Stimulated activated CD4-positive, alpha-beta T cell treated with anti-CD3 and anti-CD28 coated beads, Interleukin-15, amount 100 ng/mL, for 24 hours (primary cell): ENCODE results near the gene HIP1.
"Not testable (repeated sequence)": the region's sequence is repeated elsewhere in the genome, so short reads cannot be mapped to it uniquely, and the experiment has no call there.

Experiments used
- DNase-seq: peaks from one replicate; pipeline ENCODE4 v3.0.0-alpha.2; 2020

The HIP1 gene

GRCh38 chr7:75639071-75639885, 99.5 kb downstream of the HIP1 start:
- peak; percentile 48 for DNase-seq

- no peak for DNase-seq
These were observed 100.1 kb downstream of the HIP1 start for GRCh38 chr7:75638594-75639070.

GRCh38 chr7:75637854-75638593, 100.7 kb downstream of the HIP1 start:
- DNase-seq: no peak

DNA sequence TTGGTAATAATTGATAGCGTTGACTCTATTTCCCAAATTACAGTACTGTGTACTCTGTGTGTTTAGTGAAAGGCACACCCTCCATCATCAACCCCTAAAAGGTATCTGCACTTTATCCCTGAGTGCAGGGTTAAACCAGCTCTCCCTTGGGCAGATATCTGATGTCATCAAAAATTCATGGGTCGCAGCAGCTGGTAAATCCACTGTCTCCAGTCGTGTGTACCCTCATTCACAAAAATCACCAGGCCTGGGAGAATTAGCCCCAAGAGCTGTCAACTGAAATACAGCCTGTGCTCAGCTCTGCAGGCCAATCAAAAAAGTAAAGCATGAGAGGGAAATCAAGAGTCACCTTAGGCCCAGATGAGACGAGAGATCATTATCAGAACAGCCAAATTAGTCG, 103.7 kb downstream of the HIP1 start:
- DNase-seq: no peak

DNA sequence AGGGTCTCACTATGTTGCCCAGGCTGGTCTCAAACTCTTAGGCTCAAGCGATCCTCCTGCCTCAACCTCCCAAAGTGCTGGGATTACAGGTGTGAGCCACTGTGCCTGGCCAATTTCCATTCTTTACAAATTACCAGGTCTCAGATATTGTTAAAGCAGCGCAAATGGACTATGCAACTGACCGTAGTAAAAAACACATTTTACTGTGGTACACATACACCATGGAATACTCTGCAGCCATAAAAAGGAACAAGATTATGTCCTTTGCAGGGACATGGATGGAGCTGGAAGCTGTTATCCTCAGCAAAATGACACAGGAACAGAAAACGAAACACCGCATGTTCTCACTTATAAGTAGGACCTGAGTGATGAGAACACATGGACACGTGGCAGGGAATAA, 106.2 kb downstream of the HIP1 start:
- DNase-seq: not testable (repeated sequence)

- no peak for DNase-seq
These were observed 107.0 kb downstream of the HIP1 start for GRCh38 chr7:75631711-75632110.

GRCh38 chr7:75630549-75630948, 108.2 kb downstream of the HIP1 start:
- DNase-seq: no peak

DNA sequence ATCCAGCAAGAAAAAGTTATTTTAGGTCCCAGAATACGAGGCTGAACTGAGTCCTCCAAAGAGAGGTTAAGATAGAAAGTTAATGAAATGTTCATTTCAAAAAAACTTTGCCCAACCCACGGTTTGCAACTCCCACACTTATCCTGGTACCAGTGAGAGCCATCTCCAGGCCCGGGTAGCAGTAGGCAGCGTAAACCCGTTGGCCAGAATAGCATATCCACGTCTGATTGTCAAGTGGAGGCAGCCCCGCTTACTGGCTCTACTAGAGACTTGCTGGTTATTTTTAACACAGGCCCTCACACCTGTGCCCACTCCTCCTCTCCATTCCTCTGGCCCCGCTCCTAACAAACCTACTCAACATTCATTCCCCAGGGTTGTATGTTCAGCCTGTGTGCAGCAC, 109.7 kb downstream of the HIP1 start:
- DNase-seq: no peak

- DNase-seq: no peak
These were observed 110.7 kb downstream of the HIP1 start for GRCh38 chr7:75628055-75628454.

GRCh38 chr7:75626954-75627353, 111.8 kb downstream of the HIP1 start:
- no peak for DNase-seq

GRCh38 chr7:75625868-75626267, 112.9 kb downstream of the HIP1 start:
- no peak for DNase-seq

- no peak for DNase-seq
These were observed 114.5 kb downstream of the HIP1 start for GRCh38 chr7:75624134-75624832.

DNA sequence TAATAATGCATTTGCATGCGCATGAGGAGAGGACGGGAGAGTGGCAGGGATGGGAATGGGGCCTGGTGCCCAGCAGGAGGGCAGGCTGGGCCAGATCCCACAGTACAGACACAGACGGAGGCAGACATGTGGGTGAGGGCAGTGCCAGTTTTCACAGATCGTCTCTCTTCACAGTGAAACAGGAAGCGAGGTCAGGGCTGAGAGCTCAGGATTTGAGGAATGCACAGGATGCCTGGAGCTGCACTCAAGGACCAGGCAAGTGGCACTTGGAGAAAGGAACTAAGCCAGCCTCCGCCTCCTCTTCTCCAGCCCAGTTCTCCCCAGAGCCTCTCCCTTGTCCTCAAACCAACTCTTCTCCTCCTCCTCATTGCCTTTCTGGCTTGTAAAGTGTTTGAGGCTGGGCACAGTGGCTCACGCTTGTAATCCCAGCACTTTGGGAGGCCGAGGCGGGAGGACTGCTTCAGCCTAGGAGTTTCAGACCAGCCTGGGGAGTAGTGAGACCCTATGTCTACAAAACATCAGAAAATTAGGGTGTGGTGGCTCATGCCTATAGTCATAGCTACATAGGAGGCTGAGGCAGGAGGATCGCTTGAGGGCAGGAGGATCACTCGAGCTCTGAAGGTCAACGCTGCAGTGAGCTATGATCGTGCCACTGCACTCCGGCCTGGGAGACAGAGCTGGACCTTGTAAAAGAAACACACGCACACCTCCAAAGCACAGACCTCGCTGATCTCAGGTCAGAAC, 115.2 kb downstream of the HIP1 start:
- DNase-seq: no peak

DNA sequence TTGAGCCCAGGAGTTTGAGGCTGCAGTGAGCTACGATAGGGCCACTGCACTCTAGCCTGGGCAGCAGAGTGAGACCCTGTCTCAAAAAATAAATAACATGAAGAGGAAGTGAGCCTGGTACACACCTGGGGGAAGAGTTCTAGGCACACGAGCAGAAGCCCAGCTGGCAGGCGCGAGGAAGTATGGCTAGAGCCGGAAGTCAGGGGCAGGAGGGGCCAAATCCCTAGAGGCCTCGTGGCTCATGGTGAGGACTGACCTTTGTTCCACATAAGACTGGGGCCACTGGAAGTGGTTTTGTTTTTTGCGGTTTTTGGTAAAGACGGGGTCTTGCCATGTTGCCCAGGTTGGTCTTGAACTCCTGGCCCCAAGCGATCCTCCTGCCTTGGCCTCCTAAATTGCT, 117.6 kb downstream of the HIP1 start:
- no peak for DNase-seq

GRCh38 chr7:75619636-75620035, 119.1 kb downstream of the HIP1 start:
- DNase-seq: no peak

DNA sequence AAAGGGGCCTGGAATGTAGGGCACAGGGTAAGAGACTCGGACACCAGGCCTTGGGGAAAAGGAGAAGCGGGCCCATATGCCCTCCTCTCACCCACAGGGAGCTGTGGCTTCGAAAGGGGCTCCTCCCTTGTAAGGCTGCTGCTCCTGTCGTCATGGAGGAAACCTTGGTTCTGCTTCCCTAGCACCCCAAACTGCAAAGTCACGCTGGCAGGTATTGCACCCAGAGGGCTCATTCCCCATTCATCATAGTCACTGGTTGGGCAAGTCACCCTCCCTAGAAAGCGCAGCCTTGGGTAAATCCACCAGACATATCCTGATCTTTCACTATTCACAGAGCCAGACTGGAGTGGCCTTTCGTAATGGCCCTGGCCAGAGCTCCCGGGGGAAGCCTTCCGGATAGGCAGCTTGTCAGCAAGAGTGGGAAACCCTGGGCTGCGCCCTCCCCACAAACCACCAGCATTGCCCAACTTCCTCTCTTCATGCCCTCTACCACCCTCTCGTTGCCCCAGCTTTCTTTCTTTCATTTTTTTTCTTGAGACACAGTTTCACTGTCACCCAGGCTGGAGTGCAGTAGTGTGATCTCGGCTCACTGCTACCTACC, 121.0 kb downstream of the HIP1 start:
- peak; percentile 55 for DNase-seq

GRCh38 chr7:75616421-75617167, 122.1 kb downstream of the HIP1 start:
- DNase-seq: no peak

DNA sequence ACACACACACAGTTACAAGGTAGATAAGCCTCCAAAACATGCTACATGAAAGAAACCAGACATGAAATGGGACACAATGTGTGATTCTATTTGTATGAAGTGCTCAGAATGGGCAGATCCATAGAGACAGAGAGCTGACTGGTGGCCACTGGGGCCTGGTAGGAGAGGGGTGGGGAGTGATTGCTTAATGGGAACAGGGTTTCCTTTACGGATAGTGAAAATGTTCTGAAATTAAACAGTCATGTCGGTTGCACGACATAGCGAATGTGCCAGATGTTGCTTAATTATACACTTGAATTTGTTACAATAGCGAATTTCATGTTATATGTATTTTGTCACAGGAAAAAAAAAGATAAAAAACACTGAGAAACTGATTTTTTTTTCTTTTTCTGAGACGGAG, 124.3 kb downstream of the HIP1 start:
- DNase-seq: no peak

DNA sequence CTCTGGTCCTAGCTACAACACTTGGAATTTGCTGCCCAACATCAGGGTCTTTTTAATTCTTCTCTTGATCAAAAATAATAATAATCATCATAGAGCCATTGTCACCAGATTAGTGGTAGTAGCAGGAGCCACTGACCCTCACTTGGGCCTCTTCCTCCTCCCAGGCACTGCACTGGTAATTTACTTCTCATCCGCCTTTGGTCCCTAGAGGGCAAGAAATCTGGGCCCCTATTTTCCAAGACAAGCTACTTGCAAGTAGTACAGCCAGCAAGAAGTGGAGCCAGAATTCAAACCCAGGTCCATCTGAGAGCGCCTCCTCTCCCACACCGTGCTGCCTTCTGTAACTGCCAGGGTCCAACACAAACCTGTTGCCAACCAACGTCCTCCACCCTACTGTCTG, 125.4 kb downstream of the HIP1 start:
- DNase-seq: no peak

DNA sequence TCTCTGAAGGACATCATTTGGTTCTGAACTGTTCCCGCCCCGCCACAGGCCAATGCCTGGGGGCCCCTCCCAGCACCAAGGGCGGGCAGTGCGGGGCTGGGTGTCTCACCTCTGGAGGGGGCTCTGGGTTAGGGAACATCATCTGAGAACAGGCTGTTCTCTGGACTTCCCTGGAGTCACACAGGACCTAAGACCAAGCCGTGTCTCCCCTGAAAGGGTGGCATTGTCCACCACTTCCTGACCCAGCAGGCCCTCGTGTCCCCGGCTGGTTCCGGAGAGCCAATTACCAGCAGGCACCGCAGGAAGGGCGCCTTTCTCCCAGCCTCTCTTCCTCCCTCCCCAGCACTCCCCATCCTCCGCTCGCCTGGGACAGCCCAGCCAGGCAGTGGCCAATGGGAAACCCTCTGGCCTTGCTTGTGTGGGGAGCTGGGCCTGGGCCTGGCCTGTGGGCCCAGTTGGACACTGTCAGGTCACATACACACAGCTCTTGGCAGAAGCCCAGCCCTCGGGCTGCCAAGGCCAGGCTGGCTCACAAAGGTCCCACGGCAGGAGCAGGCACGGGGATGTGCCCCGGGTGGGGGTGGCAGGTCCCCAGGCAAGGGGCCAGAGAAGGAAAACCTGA, 127.1 kb downstream of the HIP1 start:
- no peak for DNase-seq

DNA sequence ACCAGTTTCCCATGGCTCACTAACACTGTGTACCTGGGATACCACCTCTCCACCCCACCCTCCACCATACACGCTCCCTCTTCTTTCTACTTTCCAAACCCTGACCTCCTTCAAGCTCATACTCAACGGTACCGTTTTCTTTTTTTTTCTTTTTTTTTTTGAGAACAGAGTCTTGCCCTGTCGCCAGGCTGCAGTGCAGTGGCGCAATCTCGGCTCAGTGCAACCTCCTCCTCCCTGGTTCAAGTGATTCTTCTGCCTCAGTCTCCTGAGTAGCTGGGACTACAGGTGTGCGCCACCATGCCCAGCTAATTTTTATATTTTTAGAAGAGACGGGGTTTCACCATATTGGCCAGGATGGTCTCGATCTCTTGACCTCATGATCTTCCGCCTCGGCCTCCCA, 129.3 kb downstream of the HIP1 start:
- not testable (repeated sequence) for DNase-seq
